Endothelial cell of hepatic sinusoid (primary cell): Measurements from ENCODE around the gene CALN1.
"Not testable (repeated sequence)": the region's sequence is repeated elsewhere in the genome, so short reads cannot be mapped to it uniquely, and the experiment has no call there.

ENCODE experiments used
- in situ Hi-C: cut with HindIII; loops from 2 replicates; pipeline ENCODE4 v1.10.0; 2017; ENCODE audit warnings: low sequenced_read_pairs

CALN1 gene

DNA sequence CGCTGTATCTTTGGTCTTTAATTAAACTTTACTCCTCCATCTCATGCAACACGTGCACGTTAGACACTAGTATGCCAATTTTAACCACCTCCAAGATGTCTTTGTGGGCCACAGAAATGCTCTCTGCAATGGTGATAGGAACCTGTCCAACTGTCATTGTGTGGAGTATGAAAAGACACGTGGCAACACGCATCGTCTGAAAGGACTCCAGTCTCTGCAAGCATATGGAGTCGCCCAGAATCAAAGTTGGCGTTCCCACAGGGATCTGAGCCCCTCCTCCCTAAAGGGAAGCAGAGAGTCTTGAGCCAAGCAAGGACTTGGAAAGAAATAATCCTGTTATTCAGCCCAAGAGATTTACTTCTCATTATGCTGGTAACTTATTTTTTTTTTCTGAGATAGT is 301.1 kb downstream of the CALN1 start:
- in situ Hi-C loops, result no loop called here

- in situ Hi-C loops, result no loop called here
These were observed 302.6 kb downstream of the CALN1 start for GRCh38 chr7:72109566-72109965.

GRCh38 chr7:72106405-72106804 is 305.7 kb downstream of the CALN1 start:
- in situ Hi-C loops, result no loop called here

DNA sequence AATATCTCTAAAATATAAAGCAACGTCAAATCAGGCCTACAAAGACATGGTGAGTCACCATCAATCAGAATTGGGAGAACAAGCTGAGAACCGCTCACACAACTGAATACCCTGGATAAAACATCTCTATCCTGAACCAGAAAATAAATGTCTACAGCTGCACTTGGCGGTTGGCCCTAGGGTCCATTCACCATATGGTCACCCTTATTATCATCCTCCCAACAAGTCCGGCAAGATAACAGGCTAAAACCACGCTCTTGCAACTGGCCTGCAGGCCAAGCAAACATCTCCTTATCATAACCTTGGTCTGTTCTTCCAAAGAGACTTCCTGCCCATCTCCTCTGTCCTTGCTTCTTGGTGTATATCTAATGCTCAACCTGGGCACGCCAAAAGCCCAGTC is 310.7 kb downstream of the CALN1 start:
- in situ Hi-C loops, result no loop called here

DNA sequence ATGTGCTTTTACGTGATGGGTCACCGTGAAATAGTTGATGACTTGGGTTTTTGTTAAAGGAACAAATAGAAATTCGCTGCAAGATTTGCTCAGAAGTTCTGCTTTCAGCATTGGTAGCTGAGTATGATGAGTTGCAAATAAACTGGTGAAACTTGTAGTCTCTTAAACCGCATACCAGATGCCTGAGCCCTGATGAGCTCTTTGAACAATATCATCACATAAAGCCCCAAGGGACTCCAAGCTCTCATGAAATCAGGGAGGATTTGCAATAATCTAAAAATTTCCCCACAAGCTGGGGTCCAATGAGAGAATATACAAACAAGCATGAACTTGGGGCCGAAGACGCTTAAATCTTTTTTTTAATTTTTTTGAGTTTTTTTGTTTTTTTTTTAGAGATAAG is 312.4 kb downstream of the CALN1 start:
- in situ Hi-C loops, result no loop called here

GRCh38 chr7:72098807-72099580 is 313.1 kb downstream of the CALN1 start:
- in situ Hi-C loops, result no loop called here

DNA sequence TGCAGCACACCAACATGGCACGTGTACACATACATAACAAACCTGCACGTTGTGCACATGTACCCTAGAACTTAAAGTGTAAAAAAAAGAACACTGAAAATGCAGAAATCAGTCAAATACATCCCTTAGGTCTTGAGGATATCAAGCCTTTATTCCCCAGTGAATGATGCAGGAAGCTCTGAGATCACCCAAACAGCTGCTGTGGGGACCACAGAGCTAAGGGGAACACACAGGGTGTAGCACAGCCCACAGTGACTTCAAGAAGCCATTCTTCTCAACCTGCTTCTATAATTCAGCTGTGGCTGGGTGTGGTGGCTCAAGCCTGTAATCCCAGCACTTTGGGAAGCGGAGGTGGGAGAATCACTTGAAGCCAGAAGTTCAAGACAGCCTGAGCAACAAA is 314.9 kb downstream of the CALN1 start:
- in situ Hi-C loops, result no loop called here

DNA sequence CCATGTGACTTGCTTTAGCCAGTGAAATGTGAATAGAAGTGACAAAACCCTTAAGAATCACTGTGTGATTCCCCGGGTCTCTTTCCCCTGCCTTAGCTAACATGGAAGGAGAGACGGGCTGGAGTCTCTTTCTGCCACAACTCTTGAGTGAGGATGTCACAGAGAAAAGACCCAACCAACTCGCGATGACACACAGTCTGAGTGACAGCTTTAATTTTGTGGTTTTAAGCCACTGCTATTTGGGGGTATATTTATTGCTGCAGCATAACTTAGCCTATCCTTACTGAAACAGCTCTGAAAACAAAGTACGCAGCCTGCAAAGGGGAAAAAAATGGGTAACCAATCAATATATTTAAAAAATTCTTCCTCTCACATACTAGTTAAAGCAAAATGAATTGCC is 319.4 kb downstream of the CALN1 start:
- in situ Hi-C loops, result no loop called here

DNA sequence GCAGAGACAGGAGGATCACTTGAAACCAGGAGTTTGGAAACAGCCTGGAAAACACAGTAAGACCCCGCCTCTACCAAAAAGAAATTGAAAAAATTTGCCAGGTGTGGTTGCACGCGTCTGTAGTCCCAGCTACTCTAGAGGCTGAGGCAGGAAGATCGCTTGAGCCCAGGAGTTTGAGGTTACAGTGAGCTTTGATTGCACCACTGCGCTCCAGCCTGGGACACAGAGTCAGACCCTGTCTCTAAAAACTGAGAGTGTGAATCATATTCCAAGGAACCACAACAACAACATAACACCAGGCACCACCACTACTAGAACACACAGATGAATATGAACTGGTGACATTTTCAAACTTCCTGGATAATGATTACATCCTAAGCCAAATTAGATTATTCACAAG is 324.2 kb downstream of the CALN1 start:
- in situ Hi-C loops, result no loop called here

GRCh38 chr7:72080865-72081510 is 331.1 kb downstream of the CALN1 start:
- in situ Hi-C loops, result no loop called here

- in situ Hi-C loops, result no loop called here
These were observed 331.8 kb downstream of the CALN1 start for GRCh38 chr7:72080341-72080766.

DNA sequence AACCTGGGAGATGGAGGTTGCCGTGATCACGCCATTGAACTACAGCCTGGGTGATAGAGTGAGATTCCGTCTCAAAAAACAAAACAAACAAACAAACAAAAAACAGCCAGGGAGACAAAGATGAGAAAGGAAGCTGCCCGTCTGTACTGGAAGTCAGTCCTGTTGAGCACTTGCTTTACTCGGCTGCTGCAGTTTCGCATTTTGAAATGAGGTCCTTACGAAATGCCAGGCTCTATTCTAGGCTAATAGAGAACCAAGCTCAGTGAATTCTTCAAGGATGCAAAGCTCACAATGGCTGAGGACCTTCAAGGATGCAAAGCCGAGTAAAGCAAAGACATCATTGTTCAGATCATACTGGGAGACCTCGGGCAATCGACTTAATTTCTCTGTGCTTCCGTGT is 333.3 kb downstream of the CALN1 start:
- in situ Hi-C loops, result no loop called here

GRCh38 chr7:72078301-72078700 is 333.8 kb downstream of the CALN1 start:
- in situ Hi-C loops, result no loop called here

- in situ Hi-C loops, result no loop called here
These were observed 334.4 kb downstream of the CALN1 start for GRCh38 chr7:72077786-72078185.

GRCh38 chr7:72072901-72073300 is 339.2 kb downstream of the CALN1 start:
- in situ Hi-C loops, result no loop called here

DNA sequence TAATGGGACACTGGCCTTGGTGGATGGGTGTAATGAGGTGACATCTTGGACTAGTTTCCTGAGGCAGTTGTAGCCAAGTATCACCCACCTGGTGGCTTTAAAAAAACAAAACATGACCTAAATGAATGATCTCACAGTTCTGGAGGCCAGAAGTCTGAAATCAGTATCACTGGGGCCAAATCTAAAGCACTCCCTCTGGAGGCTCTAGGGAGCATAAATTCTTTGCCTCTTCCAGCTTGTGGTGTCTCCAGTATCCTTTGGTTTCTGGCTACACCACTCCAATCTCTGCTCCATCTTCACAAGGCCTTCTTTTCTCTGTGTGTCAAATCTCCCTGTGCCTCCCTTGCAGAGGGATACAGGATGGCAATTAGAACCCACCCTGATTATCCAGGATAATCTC is 342.9 kb downstream of the CALN1 start:
- in situ Hi-C loops, result no loop called here

GRCh38 chr7:72065764-72066163 is 346.4 kb downstream of the CALN1 start:
- in situ Hi-C loops, result not testable (repeated sequence)

GRCh38 chr7:72064916-72065315 is 347.2 kb downstream of the CALN1 start:
- in situ Hi-C loops, result no loop called here

DNA sequence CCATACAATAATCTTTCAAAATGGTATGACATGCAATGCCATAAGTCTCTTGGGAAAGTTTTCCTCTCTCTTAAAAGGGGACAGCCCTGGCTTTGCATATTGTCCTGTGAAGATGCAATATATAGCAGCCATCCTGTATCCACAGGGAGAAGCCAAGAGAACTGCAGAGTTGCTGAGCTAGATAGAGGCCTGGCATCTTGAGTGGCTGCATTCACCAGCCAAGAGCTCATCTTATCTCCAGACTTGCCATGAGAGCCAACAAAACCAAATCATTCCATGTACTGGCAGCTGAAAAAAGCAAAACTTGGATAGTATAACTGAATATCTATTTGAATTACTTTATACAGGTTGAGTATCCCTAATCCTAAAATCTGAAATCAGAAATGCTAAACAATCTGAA is 348.8 kb downstream of the CALN1 start:
- in situ Hi-C loops, result no loop called here

GRCh38 chr7:72062666-72063065 is 349.5 kb downstream of the CALN1 start:
- in situ Hi-C loops, result no loop called here

- in situ Hi-C loops, result loop anchor here (10.0 kb wide), 1 partner anchor 385 kb away; no protein-coding TSS in a partner anchor
These were observed 352.2 kb downstream of the CALN1 start for GRCh38 chr7:72059925-72060324.

DNA sequence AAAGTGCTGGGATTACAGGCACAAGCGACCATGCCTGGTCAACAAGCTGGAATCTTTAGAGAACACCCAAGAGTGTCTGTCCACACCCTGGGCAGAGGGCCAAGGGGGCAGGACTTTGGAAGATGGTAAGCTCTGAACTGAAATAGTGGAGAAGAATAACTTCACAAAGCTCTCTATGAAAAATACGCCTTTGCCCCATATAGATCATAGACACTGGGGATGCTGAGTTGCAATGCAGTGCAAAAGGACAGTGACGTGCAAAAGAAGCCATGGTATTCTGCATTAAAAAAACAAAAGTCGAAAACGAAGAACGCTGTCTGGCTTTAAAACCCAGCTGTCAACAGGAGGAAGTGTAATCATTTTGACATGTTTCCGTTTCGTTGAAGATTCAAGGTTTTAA is 353.6 kb downstream of the CALN1 start:
- in situ Hi-C loops, result loop anchor here (10.0 kb wide), 1 partner anchor 386 kb away; no protein-coding TSS in a partner anchor
